Osteoblast (primary cell): ENCODE data around the gene NEGR1. TPM values are rescaled to one million over a fixed set of nuclear protein-coding genes. Genes with fewer than 3 reads are reported as not detected.

Experiments used
- DNase-seq: peaks from one replicate; pipeline ENCODE4 v3.0.0; 2011; ENCODE audit warnings: low spot score, mixed read lengths; ENCODE audit not compliant: insufficient read length; ENCODE audit errors: missing footprints
- H2AFZ ChIP-seq: 2 replicates; pipeline ENCODE4 v1.6.0; 2011; ENCODE audit warnings: mild to moderate bottlenecking, low read length
- H3K27ac ChIP-seq: 2 replicates; pipeline ENCODE4 v1.5.1; 2011; ENCODE audit warnings: mild to moderate bottlenecking, low read depth, low read length, moderate library complexity
- H3K27me3 ChIP-seq: 2 replicates; pipeline ENCODE4 v1.6.0; 2012; ENCODE audit warnings: mild to moderate bottlenecking, control low read depth, inconsistent platforms, low read length, moderate library complexity; ENCODE audit not compliant: insufficient read depth
- H3K36me3 ChIP-seq: 2 replicates; pipeline ENCODE4 v1.5.1; 2011; ENCODE audit warnings: mild to moderate bottlenecking, low read length, control low read depth, moderate library complexity; ENCODE audit not compliant: insufficient read depth
- H3K4me1 ChIP-seq: 2 replicates; pipeline ENCODE4 v1.5.1; 2011; ENCODE audit warnings: mild to moderate bottlenecking, low read length, control low read depth, moderate library complexity; ENCODE audit not compliant: insufficient read depth
- H3K4me2 ChIP-seq: 2 replicates; pipeline ENCODE4 v1.6.0; 2011; ENCODE audit warnings: mild to moderate bottlenecking, low read length; ENCODE audit not compliant: insufficient read depth
- H3K4me3 ChIP-seq: fragments of 200-600 bp; sonication (generic); 3 replicates; pipeline ENCODE4 v1.5.1; 2012; ENCODE audit warnings: mild to moderate bottlenecking, low read length, inconsistent platforms; ENCODE audit not compliant: insufficient read depth
- H3K79me2 ChIP-seq: 2 replicates; pipeline ENCODE4 v1.6.0; 2012; ENCODE audit warnings: mild to moderate bottlenecking, low read length, control low read depth, inconsistent platforms; ENCODE audit not compliant: insufficient read depth
- H3K9me3 ChIP-seq: 2 replicates; pipeline ENCODE4 v1.5.1; 2011; ENCODE audit warnings: low read depth, low read length, control low read depth
- H4K20me1 ChIP-seq: 2 replicates; pipeline ENCODE4 v1.6.0; 2012; ENCODE audit warnings: mild to moderate bottlenecking, low read length, control low read depth; ENCODE audit not compliant: insufficient read depth
- total RNA-seq: library from RNA; depleted of rRNA; stranded (reverse); fragments of >200 nt; gene quantifications from 2 replicates; pipeline ENCODE4 v1.2.3, GENCODE V29; 2012
- TF ChIP-seq, protein P1 (sequence below): IDR thresholded peaks from 2 replicates; pipeline ENCODE4 v1.5.1; 2011; ENCODE audit warnings: mild to moderate bottlenecking, low read depth, low read length, moderate library complexity; ENCODE audit errors: extremely low read depth

The NEGR1 gene
- total RNA-seq, 1 donor: 18.1 TPM

DNA sequence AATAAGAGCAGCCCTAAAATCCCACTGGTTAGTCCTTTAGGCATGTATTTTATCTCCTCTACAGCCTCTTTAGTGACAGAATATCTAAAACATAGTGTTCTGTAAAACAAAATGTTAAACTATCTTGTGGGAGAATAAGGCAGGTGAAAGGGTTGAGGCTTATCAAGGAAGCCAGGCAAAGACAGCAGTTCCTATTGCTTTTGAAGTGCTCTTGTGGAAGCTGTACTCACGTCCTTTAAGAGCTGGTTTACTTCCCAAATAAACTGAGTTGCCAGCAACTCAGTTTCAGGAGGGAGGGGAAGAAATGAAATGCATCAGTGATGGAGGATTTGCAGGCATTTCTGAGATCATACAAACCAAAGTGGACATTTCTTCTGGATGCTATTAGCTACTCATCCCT, 671.9 kb downstream of the NEGR1 start:
- Histone ChIP-seq H3K36me3 (no peaks in the 10 kb centered on the region), H3K9me3 (no peaks in the 10 kb centered on the region), H3K4me3 (no peak overlapping the region), H3K27ac (no peak overlapping the region), H3K4me1 (no peaks in the 10 kb centered on the region), H2AFZ (no peak overlapping the region), H3K4me2 (no peak overlapping the region), H3K27me3 (no peaks in the 10 kb centered on the region), H3K79me2 (no peaks in the 10 kb centered on the region), H4K20me1 (no peaks in the 10 kb centered on the region)
- TF ChIP-seq, protein P1, sequence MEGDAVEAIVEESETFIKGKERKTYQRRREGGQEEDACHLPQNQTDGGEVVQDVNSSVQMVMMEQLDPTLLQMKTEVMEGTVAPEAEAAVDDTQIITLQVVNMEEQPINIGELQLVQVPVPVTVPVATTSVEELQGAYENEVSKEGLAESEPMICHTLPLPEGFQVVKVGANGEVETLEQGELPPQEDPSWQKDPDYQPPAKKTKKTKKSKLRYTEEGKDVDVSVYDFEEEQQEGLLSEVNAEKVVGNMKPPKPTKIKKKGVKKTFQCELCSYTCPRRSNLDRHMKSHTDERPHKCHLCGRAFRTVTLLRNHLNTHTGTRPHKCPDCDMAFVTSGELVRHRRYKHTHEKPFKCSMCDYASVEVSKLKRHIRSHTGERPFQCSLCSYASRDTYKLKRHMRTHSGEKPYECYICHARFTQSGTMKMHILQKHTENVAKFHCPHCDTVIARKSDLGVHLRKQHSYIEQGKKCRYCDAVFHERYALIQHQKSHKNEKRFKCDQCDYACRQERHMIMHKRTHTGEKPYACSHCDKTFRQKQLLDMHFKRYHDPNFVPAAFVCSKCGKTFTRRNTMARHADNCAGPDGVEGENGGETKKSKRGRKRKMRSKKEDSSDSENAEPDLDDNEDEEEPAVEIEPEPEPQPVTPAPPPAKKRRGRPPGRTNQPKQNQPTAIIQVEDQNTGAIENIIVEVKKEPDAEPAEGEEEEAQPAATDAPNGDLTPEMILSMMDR: no peak
- DNase-seq: peak; percentile 36

DNA sequence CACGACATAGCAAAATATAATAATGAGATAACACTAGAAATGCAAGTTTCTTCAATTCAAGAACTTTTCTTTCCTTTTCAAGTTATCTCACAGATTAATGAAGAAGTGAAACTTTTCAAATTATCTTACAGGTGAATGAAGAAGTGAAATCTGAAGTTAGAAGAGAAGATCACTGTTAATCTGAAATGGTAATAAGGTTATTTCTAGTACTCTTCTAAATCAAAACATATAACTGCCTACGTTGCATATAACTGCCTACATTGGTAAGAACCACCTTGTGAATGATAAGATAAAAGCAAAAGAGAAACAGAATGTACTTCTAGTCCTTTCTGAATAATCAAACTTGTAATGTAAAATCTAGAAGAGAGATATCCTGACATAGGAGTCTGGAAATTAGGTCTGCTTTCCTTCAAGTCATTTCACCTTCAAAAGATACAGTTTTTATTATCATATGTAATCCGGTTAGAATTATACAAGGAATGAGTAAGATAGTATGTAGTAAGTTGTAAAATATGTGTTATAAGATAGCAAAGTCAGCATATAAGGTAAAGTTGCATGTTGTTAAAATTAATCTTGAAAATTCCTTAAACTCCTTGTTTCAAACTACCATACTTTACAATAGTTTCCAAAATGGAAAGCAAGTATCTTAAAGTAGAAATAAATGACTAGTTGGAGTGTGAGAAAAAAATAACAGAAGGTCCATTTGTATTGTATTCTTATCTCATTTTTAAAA, 679.1 kb downstream of the NEGR1 start:
- Histone ChIP-seq H3K36me3 (no peaks in the 10 kb centered on the region), H3K79me2 (no peaks in the 10 kb centered on the region), H3K4me1 (no peaks in the 10 kb centered on the region), H3K27ac (no peak overlapping the region), H3K9me3 (no peaks in the 10 kb centered on the region), H4K20me1 (no peaks in the 10 kb centered on the region), H2AFZ (no peak overlapping the region), H3K27me3 (no peaks in the 10 kb centered on the region), H3K4me3 (no peak overlapping the region), H3K4me2 (no peak overlapping the region)
- TF ChIP-seq, protein P1: no peak
- DNase-seq: no peak

DNA sequence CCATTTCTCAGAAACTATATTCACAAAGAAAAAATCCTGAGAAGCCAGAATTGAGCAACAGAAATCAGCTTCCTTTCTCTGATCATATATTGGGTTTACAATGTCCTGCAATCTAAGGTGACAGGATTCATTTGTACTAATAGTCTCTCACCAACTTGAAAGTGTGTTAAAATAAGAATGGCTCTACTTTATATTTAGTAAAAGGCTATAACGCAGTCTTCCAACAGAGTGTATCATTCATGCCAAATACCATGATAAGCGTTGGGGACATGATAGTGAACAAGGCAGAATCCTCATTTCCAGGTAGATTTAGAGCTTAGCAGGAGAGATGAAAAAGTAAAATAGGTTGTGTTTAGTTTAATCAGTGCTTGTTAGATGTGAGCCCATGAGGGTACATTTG, 682.3 kb downstream of the NEGR1 start:
- no peaks in the 10 kb centered on the region for H3K4me1 ChIP-seq
- no peak overlapping the region for H2AFZ ChIP-seq
- H3K27ac ChIP-seq: no peak overlapping the region
- H3K79me2 ChIP-seq: no peaks in the 10 kb centered on the region
- H3K36me3 ChIP-seq: no peaks in the 10 kb centered on the region
- H4K20me1 ChIP-seq: no peaks in the 10 kb centered on the region
- TF ChIP-seq, protein P1: no peak
- H3K9me3 ChIP-seq: no peaks in the 10 kb centered on the region
- H3K4me3 ChIP-seq: no peak overlapping the region
- no peak for DNase-seq
- no peak overlapping the region for H3K4me2 ChIP-seq
- H3K27me3 ChIP-seq: no peaks in the 10 kb centered on the region

DNA sequence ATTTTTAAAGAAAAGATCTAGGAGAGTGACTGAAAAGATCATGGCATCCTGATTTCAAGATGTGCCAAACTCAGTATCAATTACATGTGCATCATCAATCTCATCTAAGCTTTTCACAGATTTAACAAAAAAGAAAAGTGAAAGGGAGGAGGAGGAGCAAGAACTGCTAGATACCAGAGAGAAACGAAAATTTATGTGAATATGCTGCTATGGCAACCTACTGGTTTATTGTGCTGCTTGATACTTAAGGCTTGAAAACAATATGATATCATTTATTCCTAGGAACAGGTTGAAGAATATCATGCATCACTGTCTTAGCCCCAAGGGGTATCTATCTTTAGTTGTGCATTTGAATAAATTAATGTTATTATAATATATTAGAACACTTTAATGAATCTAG, 683.0 kb downstream of the NEGR1 start:
- no peaks in the 10 kb centered on the region for H3K9me3 ChIP-seq
- no peak overlapping the region for H3K4me3 ChIP-seq
- no peaks in the 10 kb centered on the region for H4K20me1 ChIP-seq
- no peaks in the 10 kb centered on the region for H3K79me2 ChIP-seq
- no peaks in the 10 kb centered on the region for H3K27me3 ChIP-seq
- DNase-seq: no peak
- H3K27ac ChIP-seq: no peak overlapping the region
- H3K4me2 ChIP-seq: no peak overlapping the region
- no peak overlapping the region for H2AFZ ChIP-seq
- no peaks in the 10 kb centered on the region for H3K4me1 ChIP-seq
- no peaks in the 10 kb centered on the region for H3K36me3 ChIP-seq
- TF ChIP-seq, protein P1: no peak
